GM18508 (cell line): ENCODE data around the gene STPG2.

Source experiments
- ATAC-seq: cut with Tn5 transposase; IDR thresholded peaks from one replicate; pipeline ENCODE4 v1.9.1; 2021; ENCODE audit warnings: moderate number of reproducible peaks; ENCODE audit not compliant: insufficient read depth, unreplicated experiment

STPG2 gene

GRCh38 chr4:98143001-98143899 is at the start of gene STPG2:
Gene STPG2 (minus strand): TSS chr4:98143476.
- ATAC-seq = peak; percentile 82

- ATAC-seq = no peak
Measured at GRCh38 chr4:98185279-98185678, 42.0 kb upstream of the STPG2 start.

- no peak for ATAC-seq
Measured at GRCh38 chr4:98181809-98182208, 38.5 kb upstream of the STPG2 start.

GRCh38 chr4:98179951-98180350 is 36.7 kb upstream of the STPG2 start:
- no peak for ATAC-seq

- no peak for ATAC-seq
Measured at GRCh38 chr4:98176531-98176930, 33.3 kb upstream of the STPG2 start.

GRCh38 chr4:98170035-98170434 is 26.8 kb upstream of the STPG2 start:
- ATAC-seq = no peak

- ATAC-seq = no peak
Measured at GRCh38 chr4:98166731-98167041, 23.4 kb upstream of the STPG2 start.

GRCh38 chr4:98166025-98166730 is 22.9 kb upstream of the STPG2 start:
- no peak for ATAC-seq

GRCh38 chr4:98162696-98163095 is 19.4 kb upstream of the STPG2 start:
- ATAC-seq = no peak

GRCh38 chr4:98151145-98151924 is 8.1 kb upstream of the STPG2 start:
- ATAC-seq = no peak

GRCh38 chr4:98150092-98150761 is 7.0 kb upstream of the STPG2 start:
- ATAC-seq = no peak

- ATAC-seq = no peak
Measured at GRCh38 chr4:98148856-98149255, 5.6 kb upstream of the STPG2 start.

- ATAC-seq = no peak
Measured at GRCh38 chr4:98126141-98126540, 17.1 kb downstream of the STPG2 start.

GRCh38 chr4:98125585-98125984 is 17.7 kb downstream of the STPG2 start:
- ATAC-seq = no peak

GRCh38 chr4:98117363-98117762 is 25.9 kb downstream of the STPG2 start:
- no peak for ATAC-seq

- no peak for ATAC-seq
Measured at GRCh38 chr4:98113012-98113411, 30.3 kb downstream of the STPG2 start.

GRCh38 chr4:98110929-98111328 is 32.3 kb downstream of the STPG2 start:
- no peak for ATAC-seq

GRCh38 chr4:98110214-98110613 is 33.1 kb downstream of the STPG2 start:
- no peak for ATAC-seq

GRCh38 chr4:98102660-98103059 is 40.6 kb downstream of the STPG2 start:
- no peak for ATAC-seq

- ATAC-seq = no peak
Measured at GRCh38 chr4:98101988-98102387, 41.3 kb downstream of the STPG2 start.
